Endothelial cell of umbilical vein (primary cell): Measurements from ENCODE around the gene KIF21B. TPM values are rescaled to one million over a fixed set of nuclear protein-coding genes. Genes with fewer than 3 reads are reported as not detected.

Source experiments
- BruUV-seq: library from RNA; stranded (reverse); fragments of 400-500 nt; replicated peaks from 2 replicates; lab custom pipeline; 2021; lab: Mats Ljungman, UMichigan
- CTCF ChIA-PET: fragments of 300-600, 350-600 bp; sonication (Branson Sonifier 250); formaldehyde crosslinking; loops from one replicate; lab custom pipeline; 2021; ENCODE audit warnings: antibody characterized with exemption, inconsistent platforms; lab: Charles Lee
- POLR2A ChIA-PET: fragments of 300-600, 350-600 bp; sonication (Branson Sonifier 250); formaldehyde crosslinking; loops from one replicate; lab custom pipeline; 2021; ENCODE audit warnings: antibody characterized with exemption, inconsistent platforms; lab: Charles Lee
- DNase-seq: peaks from one replicate; pipeline ENCODE4 v3.0.0-alpha.2; 2011; ENCODE audit warnings: low read depth, low spot score
- FAIRE-seq: peaks from 2 replicates; lab custom pipeline; 2011; peaks lifted over from hg19 to GRCh38; lab: Jason Lieb, UNC
- H2AFZ ChIP-seq: 2 replicates; pipeline ENCODE4 v1.6.0; 2012; ENCODE audit warnings: low read depth, low read length, control low read depth, inconsistent platforms
- H3K27ac ChIP-seq: 2 replicates; pipeline ENCODE4 v1.5.1; 2011; ENCODE audit warnings: low read depth, mild to moderate bottlenecking, control low read depth, low read length, moderate library complexity; ENCODE audit not compliant: insufficient read depth
- H3K27me3 ChIP-seq, 2 experiments: 2 replicates each; pipeline versions ENCODE4 v1.6.0 to v1.6.1; 2011; ENCODE audit warnings: low read length in 2 of 2, mixed read lengths in 1 of 2; ENCODE audit not compliant: control insufficient read depth in 2 of 2, insufficient read depth in 2 of 2
- H3K36me3 ChIP-seq, 2 experiments: 2 replicates in 1 of 2; 3 replicates in 1 of 2; pipeline ENCODE4 v1.5.1; 2011; ENCODE audit warnings: low read length in 2 of 2, mild to moderate bottlenecking in 1 of 2, moderate library complexity in 1 of 2; ENCODE audit not compliant: control insufficient read depth in 2 of 2, insufficient read depth in 2 of 2; ENCODE audit errors: extremely low read depth in 1 of 2
- H3K4me1 ChIP-seq: 3 replicates; pipeline ENCODE4 v1.5.1; 2011; ENCODE audit warnings: mild to moderate bottlenecking, low read length; ENCODE audit not compliant: control insufficient read depth, insufficient read depth; ENCODE audit errors: extremely low read depth
- H3K4me2 ChIP-seq: 2 replicates; pipeline ENCODE4 v1.6.1; 2011; ENCODE audit warnings: low read length, control low read depth, mixed read lengths; ENCODE audit not compliant: insufficient read depth
- H3K4me3 ChIP-seq, 3 experiments: fragments of 200-600 bp in 1 of 3; sonication (generic), shearing (Covaris generic) in 1 of 3; replicated peaks in 1 of 3; 2 replicates each; pipeline ENCODE4 v1.5.1; 2011 to 2016; ENCODE audit warnings: control low read depth in 3 of 3, low read length in 3 of 3, mild to moderate bottlenecking in 2 of 3, inconsistent platforms in 1 of 3, low read depth in 1 of 3, moderate library complexity in 1 of 3; ENCODE audit not compliant: insufficient read depth in 1 of 3
- H3K79me2 ChIP-seq: 2 replicates; pipeline ENCODE4 v1.6.0; 2012; ENCODE audit warnings: low read length, inconsistent platforms; ENCODE audit not compliant: control insufficient read depth, insufficient read depth
- H3K9ac ChIP-seq: replicated peaks from 2 replicates; pipeline ENCODE3; 2011; ENCODE audit warnings: low read length, control low read depth; ENCODE audit not compliant: insufficient read depth; ENCODE audit errors: extremely low read depth
- H3K9me1 ChIP-seq: replicated peaks from 3 replicates; pipeline ENCODE4 v1.6.0; 2011; ENCODE audit warnings: mild to moderate bottlenecking, low read length; ENCODE audit not compliant: control insufficient read depth, insufficient read depth; ENCODE audit errors: extremely low read depth
- H3K9me3 ChIP-seq: replicated peaks from 2 replicates; pipeline ENCODE4 v1.5.1; 2012; ENCODE audit warnings: low read length, inconsistent platforms; ENCODE audit not compliant: control insufficient read depth, insufficient read depth
- H4K20me1 ChIP-seq: replicated peaks from 2 replicates; pipeline ENCODE3; 2011; ENCODE audit warnings: mild to moderate bottlenecking, low read length; ENCODE audit not compliant: control insufficient read depth, insufficient read depth; ENCODE audit errors: extremely low read depth
- CTCF ChIP-seq, 2 donors: IDR thresholded peaks; 1 replicate in 1 of 2; 2 replicates in 1 of 2; pipeline ENCODE4 v1.5.1; 2011; ENCODE audit warnings: low read length in 2 of 2, mild to moderate bottlenecking in 2 of 2, moderate library complexity in 2 of 2, control low read depth in 1 of 2, inconsistent platforms in 1 of 2, low read depth in 1 of 2; ENCODE audit not compliant: insufficient read depth in 1 of 2; ENCODE audit errors: extremely low read depth in 1 of 2
- EZH2 ChIP-seq: IDR thresholded peaks from 2 replicates; pipeline ENCODE4 v1.6.1; 2012; ENCODE audit warnings: borderline replicate concordance, low read depth, mild to moderate bottlenecking, moderate library complexity, low read length, inconsistent platforms; ENCODE audit not compliant: severe bottlenecking
- FOS ChIP-seq: IDR thresholded peaks from 2 replicates; pipeline ENCODE4 v1.6.1; 2011; ENCODE audit warnings: mild to moderate bottlenecking, low read length, moderate library complexity, borderline replicate concordance; ENCODE audit not compliant: insufficient read depth
- GATA2 ChIP-seq: IDR thresholded peaks from 2 replicates; pipeline ENCODE4 v1.7.0; 2011; ENCODE audit warnings: low read depth, mild to moderate bottlenecking, moderate library complexity, mixed read lengths, low read length; ENCODE audit not compliant: insufficient read length, insufficient read depth
- POLR2AphosphoS5 ChIP-seq: IDR thresholded peaks from 2 replicates; pipeline ENCODE4 v1.6.1; 2012; ENCODE audit warnings: low read depth, mild to moderate bottlenecking, control low read depth, low read length, moderate library complexity; ENCODE audit not compliant: insufficient read depth
- dilution Hi-C: fragments of 300-500 bp; cut with MboI; formaldehyde crosslinking; loops from one replicate; pipeline ENCODE4 v1.15.0; 2019; ENCODE audit warnings: low sequenced_read_pairs; ENCODE audit not compliant: extremely low pct_ligation_motif_present
- intact Hi-C: fragments of 100-400 bp; cut with micrococcal nuclease; formaldehyde crosslinking; loops from one replicate; pipeline ENCODE4 v1.10.0; 2022
- polyA plus RNA-seq, 4 experiments: library from polyadenylated mRNA; depleted of rRNA in 3 of 4; stranded (reverse) in 3 of 4; unstranded in 1 of 4; fragments of >200 nt; gene quantifications; 2 replicates each; pipeline versions ENCODE4 v1.2.1 to v1.2.3, GENCODE V29; 2011 to 2012; ENCODE audit warnings: missing spikeins in 1 of 4
- total RNA-seq: library from RNA; stranded (reverse); gene quantifications from 2 replicates; pipeline ENCODE4 v1.2.3, GENCODE V29; 2021

Gene KIF21B
- total and polyA plus RNA-seq, 2 donors (not counting 3 experiments of a cell fraction or from before 2014, with no cell fraction given) = 1.9 to 4.4 TPM

- no peak for DNase-seq
- ChIA-PET POLR2A (no interaction called here), CTCF (interaction anchor here (1.0 kb wide), 1 partner anchor 46 kb away, joined by 3 read pairs; no protein-coding TSS in a partner anchor)
- H3K9me3 ChIP-seq = no peaks in the 10 kb centered on the region
- TF ChIP-seq EZH2 = no peak
- TF ChIP-seq GATA2 = no peak
- TF ChIP-seq FOS = no peak
- TF ChIP-seq POLR2AphosphoS5 = no peak
- TF ChIP-seq CTCF (IDR thresholded peaks at IDR 0.05; ENCODE audit: extremely low read depth in 1 of 2, insufficient read depth in 1 of 2, low read depth in 1 of 2, low read length in 2 of 2) = no peak
- no peak overlapping the region for H3K4me3 ChIP-seq
- no peaks in the 10 kb centered on the region for H4K20me1 ChIP-seq
- H3K9me1 ChIP-seq = no peaks in the 10 kb centered on the region
- H2AFZ ChIP-seq = no peak overlapping the region
- dilution Hi-C loops = no loop called here
- no peaks in the 10 kb centered on the region for H3K79me2 ChIP-seq
- H3K36me3 ChIP-seq = no peaks in the 10 kb centered on the region
- no TSS peak for BruUV-seq
- no peaks in the 10 kb centered on the region for H3K4me1 ChIP-seq
- no peak for FAIRE-seq
- no peak overlapping the region for H3K9ac ChIP-seq
- intact Hi-C loops = no loop called here
- H3K4me2 ChIP-seq = no peak overlapping the region
- peaks cover 0 to 2% of the 10 kb centered on the region in 2 experiments for H3K27me3 ChIP-seq
- H3K27ac ChIP-seq = no peak overlapping the region
Observed at GRCh38 chr1:200925831-200926230, 97.7 kb downstream of the KIF21B start.

DNA sequence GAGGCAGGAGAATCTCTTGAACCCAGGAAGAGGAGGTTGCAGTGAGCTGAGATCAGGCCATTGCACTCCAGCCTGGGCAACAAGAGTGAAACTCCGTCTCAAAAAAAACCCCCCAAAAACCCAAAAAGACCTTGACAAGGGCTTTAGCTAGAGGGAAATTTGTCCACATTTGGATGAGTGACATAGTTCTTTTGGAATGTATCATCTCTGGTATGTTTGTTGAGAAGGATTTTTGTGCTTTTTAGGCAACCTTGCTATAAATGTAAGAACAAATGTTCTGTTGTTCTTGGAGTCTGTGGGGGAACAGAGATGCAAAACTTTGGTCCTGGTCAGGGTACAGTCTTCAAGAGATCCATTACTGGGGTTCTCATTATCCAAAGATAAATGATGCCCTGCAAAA is 99.9 kb downstream of the KIF21B start:
- dilution Hi-C loops = no loop called here
- ChIA-PET POLR2A (no interaction called here), CTCF (no interaction called here)
- Histone ChIP-seq H3K9me3 (no peaks in the 10 kb centered on the region), H3K4me1 (no peaks in the 10 kb centered on the region), H3K27ac (no peak overlapping the region), H3K9me1 (no peaks in the 10 kb centered on the region), H3K79me2 (no peaks in the 10 kb centered on the region), H4K20me1 (no peaks in the 10 kb centered on the region), H3K4me3 (no peak overlapping the region), H3K27me3 (peaks cover 0 to 2% of the 10 kb centered on the region in 2 experiments), H3K9ac (no peak overlapping the region), H3K4me2 (no peak overlapping the region), H2AFZ (no peak overlapping the region), H3K36me3 (no peaks in the 10 kb centered on the region)
- FAIRE-seq = no peak
- BruUV-seq = no TSS peak
- no peak for TF ChIP-seq POLR2AphosphoS5
- no peak for DNase-seq
- intact Hi-C loops = no loop called here
